Activated gamma-delta T cell treated with Interleukin-2 at 50 U/mL for 16 hours (primary cell): ENCODE data around the gene RUFY3.
"Not testable (repeated sequence)": the region's sequence is repeated elsewhere in the genome, so short reads cannot be mapped to it uniquely, and the experiment has no call there.

Experiments used
- DNase-seq: peaks from one replicate; pipeline ENCODE4 v3.0.0-alpha.2; 2020

RUFY3 gene

DNA sequence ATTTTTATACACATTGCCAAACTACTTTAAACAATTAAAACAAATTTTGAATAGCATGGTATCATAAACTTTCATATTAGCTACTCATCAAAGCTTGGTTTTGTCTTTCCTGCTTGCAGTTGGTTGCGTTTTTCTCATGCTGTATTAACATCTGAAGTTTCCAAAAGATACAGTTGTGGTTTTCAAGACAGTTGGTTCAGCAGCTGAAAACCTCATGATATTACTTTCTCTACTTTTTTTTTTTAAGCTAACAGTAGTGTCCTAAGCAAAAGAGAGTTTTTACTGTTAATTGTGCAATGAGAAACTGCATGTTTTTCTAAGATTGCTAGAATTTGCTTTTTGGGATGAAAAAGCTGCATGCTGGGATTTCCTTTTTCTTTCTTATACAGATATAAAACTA is 15.2 kb downstream of the RUFY3 start:
- no peak for DNase-seq

DNA sequence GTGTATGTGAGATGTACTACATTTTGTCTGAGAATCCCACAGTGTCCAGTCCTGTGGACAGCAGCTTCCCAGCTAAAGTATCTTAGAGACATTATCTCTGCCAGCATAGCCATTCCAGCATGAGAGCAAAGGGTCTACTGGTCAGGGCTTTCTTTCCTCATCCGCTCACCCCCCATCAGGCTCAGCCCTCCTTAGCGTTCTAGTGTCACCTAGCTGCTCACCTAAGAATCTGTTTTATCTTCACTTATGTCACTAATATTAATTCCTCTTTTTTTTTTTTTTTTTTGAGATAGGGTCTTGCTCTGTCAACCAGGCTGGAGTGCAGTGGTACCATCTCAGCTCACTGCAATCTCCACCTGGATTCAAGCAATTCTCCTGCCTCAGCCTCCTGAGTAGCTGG is 15.6 kb downstream of the RUFY3 start:
- no peak for DNase-seq

GRCh38 chr4:70739496-70740337 is 18.0 kb downstream of the RUFY3 start:
- no peak for DNase-seq

GRCh38 chr4:70741867-70742658 is 20.3 kb downstream of the RUFY3 start:
- DNase-seq = no peak

DNA sequence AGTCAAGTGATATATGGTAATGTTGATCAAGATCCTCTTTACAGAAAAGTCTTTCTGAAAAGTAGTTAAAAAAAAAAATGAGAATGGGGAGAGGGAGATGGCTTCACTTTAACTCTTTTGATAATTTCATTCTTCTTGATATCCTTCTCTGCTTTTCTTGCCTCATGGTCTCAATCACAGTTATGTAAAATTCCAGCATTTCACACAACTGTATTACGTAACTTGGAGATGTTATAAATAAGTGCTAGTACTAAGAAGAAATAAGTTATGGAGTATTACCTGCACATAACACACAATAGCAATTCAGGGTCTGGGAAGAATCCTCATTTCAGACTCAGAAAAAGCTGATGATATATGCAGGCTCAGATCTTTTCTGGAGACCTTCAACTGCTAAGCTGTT is 22.0 kb downstream of the RUFY3 start:
- no peak for DNase-seq

DNA sequence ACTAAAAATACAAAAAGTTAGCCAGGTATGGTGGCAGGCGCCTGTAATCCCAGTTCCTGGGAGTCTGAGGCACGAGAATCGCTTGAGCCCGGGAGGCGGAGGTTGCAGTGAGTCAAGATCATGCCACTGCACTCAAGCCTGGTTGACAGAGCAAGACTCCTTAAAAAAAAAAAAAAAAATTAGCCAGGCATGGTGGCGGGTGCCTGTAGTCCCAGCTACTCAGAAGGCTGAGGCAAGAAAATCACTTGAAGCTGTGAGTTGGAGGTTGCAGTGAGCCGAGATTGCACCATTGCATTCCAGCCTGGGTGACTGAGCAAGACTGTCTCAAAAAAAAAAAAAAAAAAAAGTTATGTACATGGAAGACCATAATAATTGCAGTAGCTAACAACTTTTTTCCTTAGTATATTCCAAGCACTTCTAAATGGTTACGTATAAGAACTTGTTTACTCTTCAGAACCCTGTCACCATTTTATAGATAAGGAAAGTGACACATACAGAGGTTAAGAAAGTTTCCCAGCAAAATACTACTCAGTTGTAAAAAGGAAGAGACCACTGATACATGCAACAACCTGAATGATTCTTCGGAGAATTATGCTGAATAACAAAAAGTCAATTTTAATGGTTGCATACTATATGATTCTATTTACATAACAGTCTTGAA is 24.5 kb downstream of the RUFY3 start:
- no peak for DNase-seq

- DNase-seq = no peak
Measured at GRCh38 chr4:70747874-70748273, 26.1 kb downstream of the RUFY3 start.

DNA sequence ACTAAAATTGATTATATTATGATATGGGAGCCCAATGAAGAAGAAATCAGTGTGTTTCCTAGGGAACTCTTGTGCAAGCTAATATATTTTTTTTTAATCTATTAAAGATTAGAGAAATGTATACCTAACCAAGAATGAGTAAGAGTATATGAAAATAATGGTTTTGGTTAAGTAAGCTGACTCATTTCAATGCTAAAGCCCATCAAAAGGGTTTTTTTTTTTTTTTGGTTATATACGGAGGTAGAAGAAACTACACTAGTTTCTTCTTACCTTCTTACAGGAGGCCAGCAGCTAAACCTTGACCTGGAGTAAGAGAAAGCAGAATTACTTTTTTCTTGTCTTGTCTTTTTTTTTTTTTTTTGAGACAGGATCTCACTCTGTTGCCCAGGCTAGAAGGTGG is 27.5 kb downstream of the RUFY3 start:
- DNase-seq = no peak

GRCh38 chr4:70752236-70752635 is 30.5 kb downstream of the RUFY3 start:
- DNase-seq = no peak

DNA sequence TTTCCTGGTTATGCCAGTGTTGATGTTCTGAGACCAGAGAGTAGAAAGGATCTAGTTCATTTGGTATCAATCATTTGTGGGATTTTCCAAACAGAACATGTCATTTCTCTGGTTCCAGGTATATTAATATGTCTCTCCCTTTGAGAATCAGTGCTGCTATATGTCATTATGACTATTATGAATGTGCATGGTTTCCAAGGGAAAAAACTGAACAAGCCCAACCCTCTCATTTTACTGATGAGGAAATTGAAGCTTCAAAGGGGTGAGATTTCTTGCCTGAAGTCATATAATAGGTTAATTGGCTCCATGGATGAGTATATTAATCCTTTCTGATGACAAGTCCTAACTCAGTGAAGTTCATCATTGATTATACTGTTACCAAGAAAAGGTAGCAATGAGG is 31.9 kb downstream of the RUFY3 start:
- DNase-seq = no peak

DNA sequence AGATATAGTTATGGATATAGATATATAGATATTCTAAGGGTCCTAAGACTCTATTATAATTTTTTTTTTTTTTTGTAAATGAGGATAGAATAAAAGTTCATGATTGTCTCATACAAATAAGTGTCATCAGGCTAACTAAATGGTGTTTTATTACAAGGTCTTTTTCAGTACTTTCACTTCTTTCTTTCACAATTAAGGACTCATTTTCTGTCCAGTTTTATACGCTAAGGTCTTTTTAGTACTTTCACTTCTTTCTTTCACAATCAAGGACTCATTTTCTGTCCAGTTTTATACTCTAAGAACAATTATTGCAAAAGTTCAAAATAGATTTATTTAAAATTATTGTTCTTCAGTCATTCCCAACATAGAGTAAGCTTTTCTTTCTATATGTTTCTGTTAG is 32.7 kb downstream of the RUFY3 start:
- no peak for DNase-seq

DNA sequence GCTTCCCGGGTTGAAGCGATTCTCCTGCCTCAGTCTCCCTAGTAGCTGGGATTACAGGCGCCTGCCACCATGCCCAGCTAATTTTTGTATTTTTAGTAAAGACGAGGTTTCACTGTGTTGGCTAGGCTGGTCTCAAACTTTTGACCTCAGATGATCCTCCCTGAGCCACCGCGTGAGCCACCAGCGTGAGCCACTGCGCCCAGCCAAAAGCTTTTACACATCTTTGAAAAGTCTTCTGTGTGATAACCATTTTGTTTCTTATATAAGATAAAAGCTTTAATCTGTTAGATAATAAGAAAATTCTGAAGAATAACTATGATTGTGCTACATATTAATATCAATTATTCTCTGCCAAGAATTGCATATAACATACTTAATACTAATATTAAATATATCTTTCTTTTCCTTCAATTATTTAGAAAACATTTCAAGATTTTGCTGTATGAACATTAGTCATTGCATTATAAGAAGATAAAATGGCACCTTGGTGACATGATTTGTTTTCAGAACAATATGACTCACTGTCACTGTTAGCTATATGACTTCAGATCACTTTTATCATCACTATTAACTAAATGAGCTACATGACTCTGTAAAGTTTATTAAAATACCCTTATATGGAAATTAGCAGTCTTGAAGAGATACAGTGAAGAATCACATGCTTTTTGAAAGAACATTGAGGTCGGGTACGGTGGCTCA is 33.4 kb downstream of the RUFY3 start:
- DNase-seq = no peak

GRCh38 chr4:70759126-70759525 is 37.4 kb downstream of the RUFY3 start:
- no peak for DNase-seq

DNA sequence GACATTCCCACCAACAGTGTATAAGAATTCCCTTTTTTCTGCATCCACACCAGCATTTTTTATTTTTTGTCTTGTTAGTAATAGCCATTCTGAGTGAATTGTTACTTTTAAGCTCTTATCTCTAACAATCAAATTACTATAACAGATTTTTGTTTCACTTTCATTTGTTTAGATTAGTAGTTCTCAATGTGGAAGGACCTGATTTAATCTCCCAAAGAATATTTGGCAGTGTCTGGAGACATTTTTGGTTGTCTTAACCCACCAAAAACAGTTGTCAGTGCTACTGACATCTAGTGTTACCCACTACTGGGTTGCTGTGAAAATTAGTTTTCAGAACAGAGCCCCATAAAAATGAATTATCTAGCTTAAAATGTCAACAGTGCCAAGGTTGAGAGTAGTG is 37.9 kb downstream of the RUFY3 start:
- no peak for DNase-seq

- no peak for DNase-seq
Measured at GRCh38 chr4:70760662-70761061, 38.9 kb downstream of the RUFY3 start.

DNA sequence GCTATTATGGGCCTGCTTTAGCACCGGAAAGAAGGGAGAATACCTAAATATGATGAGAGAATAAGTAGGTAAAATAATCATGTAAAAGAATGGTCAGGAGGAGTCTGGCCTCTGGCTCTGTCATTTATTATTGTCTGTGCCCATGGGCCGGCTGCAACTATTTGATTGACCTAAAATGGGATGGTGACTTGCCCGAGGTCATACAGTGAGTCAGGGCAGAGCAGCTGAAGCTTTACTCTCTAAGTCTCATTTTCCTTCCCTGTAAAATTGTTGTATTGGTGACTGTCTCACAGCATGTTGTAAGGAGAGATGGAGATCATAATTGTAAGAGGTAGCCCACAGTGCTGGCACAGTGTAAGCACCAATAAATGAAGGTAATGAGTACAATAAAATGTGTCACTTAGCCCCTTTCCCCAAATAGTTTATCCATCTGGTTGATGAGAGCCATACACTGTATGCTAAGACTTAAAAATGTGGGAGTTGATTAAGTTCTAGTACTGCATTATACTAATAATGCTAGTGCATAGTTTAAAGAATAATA is 39.6 kb downstream of the RUFY3 start:
- DNase-seq = no peak

GRCh38 chr4:70765368-70765767 is 43.6 kb downstream of the RUFY3 start:
- no peak for DNase-seq

GRCh38 chr4:70768301-70768948 is 46.7 kb downstream of the RUFY3 start:
- DNase-seq = no peak

DNA sequence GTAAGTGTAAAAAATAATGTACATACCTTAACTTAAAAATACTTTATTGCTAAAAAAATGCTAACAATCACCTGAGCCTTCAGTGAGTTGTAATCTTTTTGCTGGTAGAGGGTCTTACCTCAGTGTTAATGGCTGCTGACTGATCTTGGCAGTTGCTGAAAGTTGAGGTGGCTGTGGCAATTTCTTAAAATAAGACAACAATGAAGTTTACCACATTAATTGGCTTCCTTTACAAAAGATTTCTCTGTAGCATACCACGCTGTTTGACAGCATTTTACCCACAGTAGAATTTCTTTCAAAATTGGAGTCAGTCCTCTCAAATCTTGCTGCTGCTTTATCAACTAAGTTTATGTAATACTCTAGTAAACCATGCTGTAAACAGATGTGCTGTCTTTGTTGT is 47.6 kb downstream of the RUFY3 start:
- DNase-seq = not testable (repeated sequence)

DNA sequence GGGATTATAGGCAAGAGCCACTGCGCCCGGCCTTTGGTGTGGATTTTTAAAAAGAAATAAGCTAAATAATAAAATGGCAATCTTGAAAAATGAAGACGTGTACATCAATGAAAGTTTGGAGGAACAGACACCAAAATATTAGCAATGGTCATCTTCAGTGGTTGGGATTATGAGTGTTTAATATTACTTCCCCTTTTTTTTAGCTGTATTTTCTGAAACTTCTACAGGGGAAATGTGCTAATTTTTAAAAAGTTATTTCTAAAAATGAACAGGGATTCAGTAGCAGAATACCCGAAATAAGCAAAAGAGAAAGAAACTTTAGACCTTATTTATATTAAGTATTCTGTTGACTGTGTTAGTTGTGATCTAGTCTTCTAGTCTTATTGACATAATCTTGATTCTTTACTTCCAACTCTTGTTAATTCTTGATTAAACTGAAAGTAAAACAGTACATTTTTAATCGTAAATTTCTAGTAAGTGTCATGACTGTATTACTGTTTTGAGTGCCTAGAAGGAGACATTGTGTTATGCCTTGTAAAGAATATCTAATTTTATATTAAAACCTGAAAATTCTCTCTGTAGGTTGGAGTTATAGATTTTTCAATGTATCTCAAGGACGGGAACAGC is 51.3 kb downstream of the RUFY3 start:
- no peak for DNase-seq

GRCh38 chr4:70778888-70779422 is 57.2 kb downstream of the RUFY3 start:
- DNase-seq = no peak

- DNase-seq = no peak
Measured at GRCh38 chr4:70783096-70783495, 61.3 kb downstream of the RUFY3 start.
